Measurements from ENCODE around the gene TOP1.

Gene TOP1

DNA sequence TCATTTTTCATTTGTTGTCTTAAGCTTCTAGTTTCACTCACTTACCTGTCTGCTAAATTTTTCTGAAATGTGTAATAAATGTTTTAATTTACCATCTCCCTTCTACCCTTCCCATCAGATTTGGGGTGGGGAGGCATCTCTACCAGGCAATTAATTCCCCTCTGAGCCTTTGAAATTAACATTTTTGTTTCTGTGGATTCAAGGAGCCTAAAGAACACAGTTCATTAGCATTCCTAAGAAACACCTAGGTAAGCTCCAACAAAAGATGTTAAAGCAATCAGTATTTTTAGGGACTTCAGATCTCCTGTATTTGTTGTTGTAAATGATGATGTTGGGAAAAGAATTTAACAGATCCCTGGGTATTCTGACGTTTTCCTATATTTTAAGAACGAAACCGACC is 6.6 kb downstream of the TOP1 start:
- FAIRE-seq = no peak
- no peak for DNase-seq (ENCODE audit: low spot score)

GRCh38 chr20:41037179-41037578 is 8.6 kb downstream of the TOP1 start:
- FAIRE-seq = no peak

DNA sequence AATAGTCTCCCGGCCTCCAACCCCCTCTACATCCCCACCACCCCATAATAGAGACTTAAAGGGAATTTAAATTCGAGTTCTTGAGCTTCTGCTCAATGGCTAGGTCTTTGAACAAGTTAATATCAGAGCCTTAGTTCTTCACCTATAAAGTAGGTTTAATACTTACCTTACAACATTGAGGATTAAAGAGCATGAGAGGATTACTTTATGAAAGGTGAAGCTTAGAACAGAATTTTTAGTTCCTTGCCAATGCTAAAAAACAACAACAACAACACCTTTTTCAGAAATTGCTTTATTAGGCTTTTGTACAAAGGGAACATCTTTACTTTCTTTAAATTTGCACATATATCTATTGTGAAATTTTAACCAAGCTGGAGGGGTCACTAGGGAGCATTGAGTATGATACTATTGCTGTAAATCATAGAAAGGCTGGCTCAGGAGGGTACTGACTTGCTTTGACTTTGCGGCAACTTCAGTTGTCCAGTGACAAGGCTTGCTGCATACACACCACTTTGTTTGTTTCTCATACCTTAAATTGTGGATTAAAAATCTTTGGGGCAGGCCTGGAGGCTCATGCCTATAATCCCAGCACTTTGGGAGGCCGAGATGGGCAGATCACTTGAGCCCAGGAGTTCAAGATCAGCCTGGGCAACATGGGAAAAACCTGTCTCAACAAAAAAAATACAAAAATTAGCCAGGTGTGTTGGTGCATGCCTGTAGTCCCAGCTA is 9.7 kb downstream of the TOP1 start:
- DNase-seq (ENCODE audit: low spot score) (no peak), FAIRE-seq (no peak)

More at GRCh38 chr20:41037179-41037578, 8.6 kb downstream of the TOP1 start:
- DNase-seq (ENCODE audit: low spot score) = no peak

- no peak for FAIRE-seq
- no peak for DNase-seq (ENCODE audit: low spot score)
Measured at GRCh38 chr20:41038878-41039404, 10.3 kb downstream of the TOP1 start.

DNA sequence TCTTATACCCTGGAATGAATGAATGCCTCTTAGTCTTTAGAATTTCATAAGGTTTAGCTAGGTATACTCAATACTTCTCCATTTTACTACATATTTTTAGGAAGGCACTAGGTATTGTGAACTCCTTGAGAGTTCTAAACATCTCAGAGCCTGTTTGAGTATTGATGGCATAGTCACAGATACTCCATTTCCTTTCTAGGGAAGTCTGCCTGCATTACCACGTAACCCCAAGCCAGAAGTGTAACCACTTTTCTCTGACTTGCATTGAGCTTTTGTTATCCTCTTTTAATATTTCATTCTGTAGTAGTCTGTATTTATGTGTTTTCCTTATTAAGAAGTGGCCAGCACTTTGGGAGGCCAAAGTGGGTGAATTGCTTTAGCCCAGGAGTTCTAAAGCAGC is 12.2 kb downstream of the TOP1 start:
- DNase-seq (ENCODE audit: low spot score) = no peak
- no peak for FAIRE-seq

GRCh38 chr20:41041693-41042092 is 13.1 kb downstream of the TOP1 start:
- FAIRE-seq = no peak
- DNase-seq (ENCODE audit: low spot score) = no peak

- FAIRE-seq (no peak), DNase-seq (ENCODE audit: low spot score) (no peak)
Measured at GRCh38 chr20:41044409-41045062, 15.9 kb downstream of the TOP1 start.

DNA sequence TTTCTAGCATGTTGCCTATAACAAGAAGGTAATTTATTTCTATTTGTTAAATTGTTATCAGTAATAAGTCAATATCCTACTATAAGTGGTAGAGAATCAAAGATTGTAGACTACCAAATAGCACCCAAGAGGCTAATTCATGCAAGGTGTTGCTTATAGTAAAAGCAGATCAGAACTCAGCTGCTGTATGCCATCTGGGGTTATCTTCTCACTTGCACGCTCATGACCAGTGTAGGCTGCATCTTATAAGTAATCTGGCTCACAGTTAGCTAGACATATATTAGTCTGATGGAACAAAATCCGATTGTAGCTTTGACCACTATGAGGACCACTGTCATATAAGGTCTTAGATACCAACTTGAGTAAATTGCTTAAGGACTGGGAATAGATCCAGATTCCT is 17.0 kb downstream of the TOP1 start:
- DNase-seq (ENCODE audit: low spot score) = no peak
- FAIRE-seq = no peak

GRCh38 chr20:41046716-41047115 is 18.1 kb downstream of the TOP1 start:
- DNase-seq (ENCODE audit: low spot score) = no peak
- no peak for FAIRE-seq

DNA sequence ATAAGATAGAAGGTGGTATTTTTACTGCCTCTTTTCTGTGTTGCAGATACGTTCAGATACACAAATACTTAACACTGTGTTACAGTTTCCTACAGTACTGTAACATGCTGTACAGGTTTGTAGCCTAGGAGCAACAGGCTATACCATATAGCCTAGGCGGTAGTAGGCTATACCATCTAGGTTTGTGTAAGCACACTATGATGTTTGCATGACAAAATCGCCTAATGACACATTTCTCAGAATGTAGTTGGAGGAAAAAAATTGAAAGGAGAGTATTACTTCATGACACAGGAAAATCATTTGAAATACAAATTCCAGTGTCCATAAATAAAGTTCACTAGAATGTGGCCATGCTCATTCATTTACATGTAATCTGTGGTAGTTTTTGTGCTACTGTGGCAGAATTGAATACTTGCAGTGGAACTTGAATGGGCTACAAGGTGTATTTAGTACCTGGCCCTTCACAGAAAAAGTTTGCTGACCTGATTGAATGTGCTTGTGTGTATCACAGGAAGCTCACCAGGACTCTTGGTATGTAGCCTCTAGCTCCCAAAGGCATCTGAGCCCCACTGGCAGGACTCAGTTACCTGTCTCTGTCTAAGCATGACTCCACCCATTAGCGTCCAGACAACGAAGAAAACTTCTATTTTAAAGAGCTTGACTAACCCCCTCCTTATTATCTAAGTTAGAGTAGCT is 18.8 kb downstream of the TOP1 start:
- FAIRE-seq = no peak
- DNase-seq (ENCODE audit: low spot score) = peak; percentile 15

- FAIRE-seq = peak; percentile 72
Measured at GRCh38 chr20:41047975-41048305, 19.3 kb downstream of the TOP1 start.

GRCh38 chr20:41048461-41049301 is 20.1 kb downstream of the TOP1 start:
- DNase-seq (ENCODE audit: low spot score) (no peak), FAIRE-seq (no peak)

More at GRCh38 chr20:41047975-41048305, 19.3 kb downstream of the TOP1 start:
- peak; percentile 58 for DNase-seq (ENCODE audit: low spot score)

- FAIRE-seq (no peak), DNase-seq (ENCODE audit: low spot score) (no peak)
Measured at GRCh38 chr20:41049451-41049850, 20.8 kb downstream of the TOP1 start.

GRCh38 chr20:41050361-41051008 is 21.9 kb downstream of the TOP1 start:
- DNase-seq (ENCODE audit: low spot score) = no peak
- FAIRE-seq = no peak

GRCh38 chr20:41051009-41051825 is 22.6 kb downstream of the TOP1 start:
- DNase-seq (ENCODE audit: low spot score) (no peak), FAIRE-seq (no peak)

- FAIRE-seq (no peak), DNase-seq (ENCODE audit: low spot score) (no peak)
Measured at GRCh38 chr20:41052742-41053419, 24.3 kb downstream of the TOP1 start.

DNA sequence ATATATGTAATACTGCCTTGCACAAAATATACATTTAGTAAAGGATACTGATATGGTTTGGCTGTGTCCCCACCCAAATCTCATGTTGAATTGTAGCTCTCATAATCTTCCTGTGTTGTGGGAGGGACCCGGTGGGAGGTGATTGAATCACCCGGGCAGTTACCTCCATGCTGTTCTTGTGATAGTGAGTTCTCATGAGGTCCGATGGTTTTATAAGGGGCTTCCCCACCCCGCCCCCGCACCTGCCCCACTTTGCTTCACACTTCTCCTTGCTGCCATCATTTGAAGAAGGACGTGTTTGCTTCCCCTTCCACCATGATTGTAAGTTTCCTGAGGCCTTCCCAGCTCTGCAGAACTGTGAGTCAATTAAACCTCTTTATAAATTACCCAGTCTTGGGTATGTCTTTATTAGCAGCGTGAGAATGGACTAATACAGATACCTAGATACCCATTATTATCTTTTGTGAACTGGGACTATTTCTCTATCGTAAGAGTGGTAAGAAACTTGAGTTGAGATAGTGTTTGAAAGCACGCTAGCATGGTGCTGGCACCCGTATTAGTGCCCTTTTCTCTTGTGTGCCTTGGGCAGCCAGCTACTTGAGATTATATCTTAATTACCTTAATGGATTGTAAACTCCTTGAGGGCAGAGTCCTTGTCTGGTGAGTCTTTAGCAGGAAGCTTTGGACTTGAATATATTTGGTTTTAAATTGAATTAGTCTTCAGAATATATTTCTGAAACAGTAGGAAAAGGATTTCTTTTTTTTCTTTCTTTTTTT is 25.6 kb downstream of the TOP1 start:
- no peak for FAIRE-seq

GRCh38 chr20:41054847-41055230 is 26.2 kb downstream of the TOP1 start:
- FAIRE-seq (no peak), DNase-seq (ENCODE audit: low spot score) (no peak)

More for the DNA sequence above, 25.6 kb downstream of the TOP1 start:
- no peak for DNase-seq (ENCODE audit: low spot score)

DNA sequence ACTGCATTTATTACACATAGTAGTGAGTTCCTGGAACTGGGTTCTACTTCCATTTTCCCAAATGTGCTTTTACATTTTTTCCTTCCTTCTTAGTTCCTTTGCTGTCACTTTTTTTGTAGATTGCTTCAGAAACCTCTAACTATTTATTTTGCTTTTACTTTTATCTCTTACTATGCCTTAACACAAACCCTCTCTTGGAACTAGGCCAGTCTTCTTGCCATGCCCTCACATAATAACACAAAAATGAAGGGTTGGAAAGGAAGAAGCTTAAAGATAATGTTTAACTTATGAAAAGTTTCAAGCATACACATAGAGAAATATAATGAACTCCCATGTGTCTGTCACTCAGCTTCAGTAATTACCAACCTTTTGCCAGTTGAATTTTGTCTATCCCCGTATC is 27.1 kb downstream of the TOP1 start:
- no peak for FAIRE-seq
- DNase-seq (ENCODE audit: low spot score) = no peak

All from RCC 7860 (cell line).